ENCODE measurements around the gene SEPTIN6. TPM values are rescaled to one million over a fixed set of nuclear protein-coding genes. Genes with fewer than 3 reads are reported as not detected.

Gene SEPTIN6
- total RNA-seq, 1 donor from 2014 or later: 24.7 TPM

- Mint-ChIP-seq H3K27me3 (ENCODE audit: low read depth, unreplicated experiment) (peaks cover 2% of the 10 kb centered on the region), H3K36me3 (ENCODE audit: low read depth, unreplicated experiment) (no peaks in the 10 kb centered on the region), H3K27ac (ENCODE audit: unreplicated experiment) (no peak overlapping the region), H3K4me1 (ENCODE audit: low read depth, unreplicated experiment) (peaks cover 3% of the 10 kb centered on the region), H3K4me3 (ENCODE audit: unreplicated experiment) (no peak overlapping the region), H3K9me3 (ENCODE audit: unreplicated experiment) (peaks cover 3% of the 10 kb centered on the region)
- Histone ChIP-seq H3K79me2 (ENCODE audit: insufficient read depth, low read length) (no peaks in the 10 kb centered on the region), H3K4me1 (ENCODE audit: insufficient read depth, low read length) (no peaks in the 10 kb centered on the region), H3K4me3 (ENCODE audit: insufficient read depth, low read depth, low read length) (no peak overlapping the region), H3K27me3 (ENCODE audit: insufficient read depth, low read length) (no peaks in the 10 kb centered on the region), H3K9me3 (ENCODE audit: insufficient read depth, low read depth, low read length) (no peaks in the 10 kb centered on the region), H3K36me3 (ENCODE audit: insufficient read depth, low read length) (no peaks in the 10 kb centered on the region), H3K4me2 (ENCODE audit: low read length) (no peak overlapping the region), H4K20me1 (ENCODE audit: insufficient read depth, low read length) (no peaks in the 10 kb centered on the region), H3K9ac (ENCODE audit: low read length) (no peak overlapping the region), H2AFZ (ENCODE audit: low read depth, low read length) (no peak overlapping the region), H3K27ac (ENCODE audit: low read depth, low read length) (no peak overlapping the region)
- FAIRE-seq (no peak), DNase-seq (ENCODE audit: low read depth) (no peak)
- TF ChIP-seq EZH2 (IDR thresholded peaks at IDR 0.05; ENCODE audit: insufficient read depth, low read length): no peak
- TF ChIP-seq, protein P1, sequence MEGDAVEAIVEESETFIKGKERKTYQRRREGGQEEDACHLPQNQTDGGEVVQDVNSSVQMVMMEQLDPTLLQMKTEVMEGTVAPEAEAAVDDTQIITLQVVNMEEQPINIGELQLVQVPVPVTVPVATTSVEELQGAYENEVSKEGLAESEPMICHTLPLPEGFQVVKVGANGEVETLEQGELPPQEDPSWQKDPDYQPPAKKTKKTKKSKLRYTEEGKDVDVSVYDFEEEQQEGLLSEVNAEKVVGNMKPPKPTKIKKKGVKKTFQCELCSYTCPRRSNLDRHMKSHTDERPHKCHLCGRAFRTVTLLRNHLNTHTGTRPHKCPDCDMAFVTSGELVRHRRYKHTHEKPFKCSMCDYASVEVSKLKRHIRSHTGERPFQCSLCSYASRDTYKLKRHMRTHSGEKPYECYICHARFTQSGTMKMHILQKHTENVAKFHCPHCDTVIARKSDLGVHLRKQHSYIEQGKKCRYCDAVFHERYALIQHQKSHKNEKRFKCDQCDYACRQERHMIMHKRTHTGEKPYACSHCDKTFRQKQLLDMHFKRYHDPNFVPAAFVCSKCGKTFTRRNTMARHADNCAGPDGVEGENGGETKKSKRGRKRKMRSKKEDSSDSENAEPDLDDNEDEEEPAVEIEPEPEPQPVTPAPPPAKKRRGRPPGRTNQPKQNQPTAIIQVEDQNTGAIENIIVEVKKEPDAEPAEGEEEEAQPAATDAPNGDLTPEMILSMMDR (IDR thresholded peaks at IDR 0.05; ENCODE audit: insufficient read depth, low read depth, low read length): no peak
Observed at GRCh38 chrX:119694601-119695534, 1.9 kb upstream of the SEPTIN6 start.

GRCh38 chrX:119693996-119694451, 1.1 kb upstream of the SEPTIN6 start:
- Histone ChIP-seq H3K4me3 (ENCODE audit: insufficient read depth, low read depth, low read length) (no peak overlapping the region), H3K4me1 (ENCODE audit: insufficient read depth, low read length) (no peaks in the 10 kb centered on the region), H3K9me3 (ENCODE audit: insufficient read depth, low read depth, low read length) (no peaks in the 10 kb centered on the region), H3K4me2 (ENCODE audit: low read length) (peak overlapping the region; percentile 88), H3K27ac (ENCODE audit: low read depth, low read length) (no peak overlapping the region), H4K20me1 (ENCODE audit: insufficient read depth, low read length) (no peaks in the 10 kb centered on the region), H3K36me3 (ENCODE audit: insufficient read depth, low read length) (no peaks in the 10 kb centered on the region), H3K9ac (ENCODE audit: low read length) (no peak overlapping the region), H3K27me3 (ENCODE audit: insufficient read depth, low read length) (no peaks in the 10 kb centered on the region), H2AFZ (ENCODE audit: low read depth, low read length) (no peak overlapping the region), H3K79me2 (ENCODE audit: insufficient read depth, low read length) (no peaks in the 10 kb centered on the region)
- H3K9me3 Mint-ChIP-seq (ENCODE audit: unreplicated experiment): peaks cover 3% of the 10 kb centered on the region
- H3K36me3 Mint-ChIP-seq (ENCODE audit: low read depth, unreplicated experiment): no peaks in the 10 kb centered on the region
- no peak for TF ChIP-seq EZH2 (IDR thresholded peaks at IDR 0.05; ENCODE audit: insufficient read depth, low read length)
- TF ChIP-seq, protein P1 (IDR thresholded peaks at IDR 0.05; ENCODE audit: insufficient read depth, low read depth, low read length): no peak
- H3K4me1 Mint-ChIP-seq (ENCODE audit: low read depth, unreplicated experiment): peaks cover 3% of the 10 kb centered on the region
- H3K4me3 Mint-ChIP-seq (ENCODE audit: unreplicated experiment): peak overlapping the region; percentile 34
- peaks cover 2% of the 10 kb centered on the region for H3K27me3 Mint-ChIP-seq (ENCODE audit: low read depth, unreplicated experiment)
- H3K27ac Mint-ChIP-seq (ENCODE audit: unreplicated experiment): no peak overlapping the region
- no peak for DNase-seq (ENCODE audit: low read depth)
- no peak for FAIRE-seq

Measured in astrocyte (in vitro differentiated cells and primary cell).